Mesothelial cell of epicardium (in vitro differentiated cells): ENCODE data around the gene CBFA2T2. TPM values are rescaled to one million over a fixed set of nuclear protein-coding genes. Genes with fewer than 3 reads are reported as not detected.
A peak's percentile ranks its signal among the peaks of the same experiment; 100 is the strongest.

Experiments
- DNase-seq, 2 experiments: peaks; one replicate each; pipeline ENCODE4 v3.0.0; 2021; ENCODE audit warnings: low spot score in 2 of 2; ENCODE audit not compliant: unreplicated experiment in 2 of 2
- H3K27ac Mint-ChIP-seq: 2 replicates; pipeline ENCODE4 v1.8.0; 2021; ENCODE audit warnings: mixed read lengths
- H3K27me3 Mint-ChIP-seq: 2 replicates; pipeline ENCODE4 v1.8.0; 2021; ENCODE audit warnings: low read depth, mixed read lengths
- H3K36me3 Mint-ChIP-seq: 2 replicates; pipeline ENCODE4 v1.8.0; 2021; ENCODE audit warnings: mixed read lengths
- H3K4me1 Mint-ChIP-seq: 2 replicates; pipeline ENCODE4 v1.8.0; 2021; ENCODE audit warnings: mixed read lengths
- H3K4me3 Mint-ChIP-seq: 2 replicates; pipeline ENCODE4 v1.8.0; 2021; ENCODE audit warnings: mild to moderate bottlenecking, moderate library complexity, mixed read lengths
- H3K9me3 Mint-ChIP-seq: 2 replicates; pipeline ENCODE4 v1.8.0; 2021; ENCODE audit warnings: mixed read lengths
- CTCF ChIP-seq: fragments of 200-600 bp; sonication (generic); IDR thresholded peaks from one replicate; pipeline ENCODE4 v1.5.0; 2021; ENCODE audit warnings: antibody characterized with exemption; ENCODE audit not compliant: unreplicated experiment
- total RNA-seq: library from RNA; stranded (reverse); gene quantifications from 3 replicates; pipeline ENCODE4 v1.2.1, GENCODE V29; 2021

Gene CBFA2T2
- total RNA-seq, 1 donor from 2014 or later: 47.2 TPM

DNA sequence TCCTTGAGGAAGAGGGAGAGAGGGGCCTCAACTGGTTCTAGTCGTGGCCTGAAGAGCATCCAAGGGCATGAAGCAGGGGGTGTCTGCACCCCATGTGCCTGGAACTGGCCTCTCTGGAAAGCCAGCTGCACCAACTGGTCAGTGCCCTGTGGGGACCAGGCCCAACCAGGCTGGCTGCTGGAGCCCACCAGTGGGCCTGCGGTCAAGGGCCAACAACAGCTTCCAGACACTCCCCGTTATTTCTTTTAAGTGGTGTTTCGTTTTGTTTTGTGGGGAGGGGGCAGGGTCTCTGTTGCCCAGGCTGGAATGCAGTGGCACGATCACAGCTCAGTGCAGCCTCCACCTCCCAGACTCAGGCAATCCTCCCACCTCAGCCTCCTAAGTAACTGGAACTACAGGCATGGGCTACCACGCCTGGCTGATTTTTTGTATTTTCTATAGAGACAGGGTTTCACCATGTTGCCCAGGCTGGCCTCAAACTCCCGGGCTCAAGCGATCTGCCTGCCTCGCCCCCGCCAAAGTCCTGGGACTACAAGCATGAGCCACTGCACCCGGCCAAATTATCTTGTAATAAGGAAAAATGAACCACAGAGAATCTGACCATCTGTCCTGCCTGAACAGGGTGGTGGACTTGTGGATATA, 160.3 kb downstream of the CBFA2T2 start:
- H3K27ac Mint-ChIP-seq: peak overlapping the region; percentile 82
- DNase-seq: no peak
- peaks cover 13% of the 10 kb centered on the region for H3K36me3 Mint-ChIP-seq
- no peak overlapping the region for H3K4me3 Mint-ChIP-seq
- no peaks in the 10 kb centered on the region for H3K9me3 Mint-ChIP-seq
- H3K4me1 Mint-ChIP-seq: peaks cover 72% of the 10 kb centered on the region
- no peak for TF ChIP-seq CTCF
- no peaks in the 10 kb centered on the region for H3K27me3 Mint-ChIP-seq

DNA sequence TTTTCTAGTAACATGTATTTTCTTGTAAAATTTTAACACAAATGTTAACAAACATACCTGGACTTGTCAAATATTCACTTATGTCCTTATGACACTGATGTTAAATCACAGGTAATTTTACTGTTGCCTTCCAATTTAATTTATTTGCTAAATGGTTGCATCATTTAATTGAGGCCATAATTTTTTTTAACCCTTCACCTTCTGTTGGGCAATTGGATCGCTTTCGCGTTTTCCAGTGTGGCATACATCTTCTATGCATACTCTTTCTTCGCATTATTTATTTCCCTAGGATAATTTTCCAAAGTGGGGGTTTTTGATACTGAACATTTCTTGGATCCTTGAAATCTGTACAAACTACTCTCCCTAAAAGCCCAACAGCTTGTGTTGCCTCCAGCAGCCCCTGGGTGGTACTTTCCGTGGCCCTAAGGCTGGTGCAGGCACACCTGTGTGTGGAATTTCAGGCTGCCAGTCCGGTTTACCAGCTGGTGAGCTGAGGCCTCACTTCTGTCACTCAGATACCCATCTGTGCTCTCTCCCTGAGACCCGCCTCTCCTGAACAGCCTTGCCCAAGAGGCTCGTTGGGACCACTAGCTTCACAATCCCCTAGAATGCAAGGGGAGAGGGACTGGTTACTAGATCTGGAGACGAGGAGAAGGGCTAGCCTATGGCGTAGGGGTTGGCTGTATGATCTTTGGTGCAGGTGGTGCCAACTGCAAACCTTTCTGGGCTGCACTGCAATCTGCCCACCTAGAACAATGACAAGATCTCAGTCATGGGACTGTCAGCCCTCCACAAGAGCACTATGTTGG, 161.1 kb downstream of the CBFA2T2 start:
- H3K4me1 Mint-ChIP-seq: peaks cover 74% of the 10 kb centered on the region
- H3K27ac Mint-ChIP-seq: peak overlapping the region; percentile 94
- H3K36me3 Mint-ChIP-seq: peaks cover 6% of the 10 kb centered on the region
- peak overlapping the region; percentile 20 for H3K4me3 Mint-ChIP-seq
- TF ChIP-seq CTCF: no peak
- no peak for DNase-seq
- H3K27me3 Mint-ChIP-seq: no peaks in the 10 kb centered on the region
- no peaks in the 10 kb centered on the region for H3K9me3 Mint-ChIP-seq

- TF ChIP-seq CTCF: no peak
- H3K27ac Mint-ChIP-seq: peak overlapping the region; percentile 94
- peaks cover 74% of the 10 kb centered on the region for H3K4me1 Mint-ChIP-seq
- DNase-seq: no peak
- H3K36me3 Mint-ChIP-seq: peaks cover 4% of the 10 kb centered on the region
- peak overlapping the region; percentile 20 for H3K4me3 Mint-ChIP-seq
- no peaks in the 10 kb centered on the region for H3K27me3 Mint-ChIP-seq
- H3K9me3 Mint-ChIP-seq: no peaks in the 10 kb centered on the region
Measured at GRCh38 chr20:33651562-33652048, 161.7 kb downstream of the CBFA2T2 start.

DNA sequence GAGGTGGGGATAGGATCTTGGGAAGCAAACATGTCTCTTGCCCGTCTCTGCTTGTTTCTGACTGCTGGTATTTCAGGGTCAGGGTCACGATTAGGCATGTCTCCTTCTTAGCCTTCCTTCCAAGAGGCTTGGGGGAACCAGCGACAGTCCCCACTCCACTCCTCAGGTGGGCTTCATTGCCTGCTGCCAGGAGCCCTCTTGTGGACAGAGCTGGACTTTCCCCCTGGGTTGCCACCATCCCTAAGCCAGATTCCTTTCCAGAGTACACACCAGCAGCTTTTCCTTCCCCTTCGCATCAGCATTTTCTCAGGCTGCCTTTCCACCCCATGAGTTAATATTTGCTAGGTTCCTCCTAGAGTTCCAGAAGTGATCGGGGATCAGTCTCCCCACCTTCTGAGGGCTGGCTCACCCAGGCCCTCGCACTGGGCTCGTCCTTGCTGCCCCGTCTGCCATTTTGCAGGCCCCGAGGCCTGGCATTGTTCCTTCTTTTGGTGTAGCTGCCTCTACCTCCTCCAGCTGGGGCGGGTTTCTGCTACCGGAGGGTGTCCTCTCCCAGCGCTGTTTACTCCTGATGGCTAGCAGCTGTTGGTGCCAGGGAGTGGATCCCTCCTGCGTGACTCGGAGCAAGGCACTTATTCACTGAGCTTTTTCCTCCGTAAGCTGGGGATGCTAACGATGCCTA, 163.5 kb downstream of the CBFA2T2 start:
- peak; percentile 68 for TF ChIP-seq CTCF
- H3K27ac Mint-ChIP-seq: peak overlapping the region; percentile 80
- no peaks in the 10 kb centered on the region for H3K9me3 Mint-ChIP-seq
- H3K4me1 Mint-ChIP-seq: peaks cover 67% of the 10 kb centered on the region
- DNase-seq: peak in 1 of 2 experiments; percentile 80
- no peaks in the 10 kb centered on the region for H3K27me3 Mint-ChIP-seq
- H3K4me3 Mint-ChIP-seq: no peak overlapping the region
- H3K36me3 Mint-ChIP-seq: no peaks in the 10 kb centered on the region

DNA sequence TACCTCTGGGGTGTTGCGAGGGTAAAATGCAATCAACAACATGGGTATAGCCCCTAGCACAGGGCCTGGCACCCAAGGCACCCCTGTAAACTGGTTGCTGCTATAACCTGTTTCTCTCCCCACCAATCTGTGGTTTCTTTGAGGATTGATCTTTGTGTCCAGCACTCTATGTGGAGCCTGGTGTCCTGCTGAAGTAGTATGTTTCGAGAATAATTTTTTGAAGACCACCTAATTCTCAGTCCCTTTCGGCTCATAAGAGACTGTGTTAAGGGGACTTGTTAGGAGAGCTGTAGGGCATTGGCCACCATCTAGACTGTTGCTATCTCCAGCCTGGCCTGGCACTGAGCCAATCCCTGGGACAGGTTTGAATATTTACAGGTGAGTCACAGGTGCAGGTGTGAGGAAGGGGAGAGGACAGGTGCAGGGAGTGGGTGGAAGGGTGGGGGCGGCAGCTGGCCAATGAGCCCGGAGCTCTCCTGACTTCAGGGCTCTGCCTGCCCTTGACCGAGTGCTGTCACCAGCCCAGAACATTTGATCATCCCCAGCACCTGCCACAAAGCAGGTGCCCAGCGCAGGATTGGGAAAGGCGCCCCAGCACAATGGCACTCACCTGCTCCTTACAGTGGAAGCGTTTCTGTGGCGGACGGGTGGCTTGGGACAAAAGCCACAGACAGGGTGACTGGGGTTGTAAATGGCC, 164.2 kb downstream of the CBFA2T2 start:
- Mint-ChIP-seq H3K4me3 (no peak overlapping the region), H3K4me1 (peaks cover 60% of the 10 kb centered on the region), H3K36me3 (peaks cover under 1% of the 10 kb centered on the region), H3K9me3 (no peaks in the 10 kb centered on the region), H3K27ac (peak overlapping the region; percentile 80), H3K27me3 (no peaks in the 10 kb centered on the region)
- DNase-seq: no peak
- no peak for TF ChIP-seq CTCF
